ENCODE data around the gene CREB3L2.

CREB3L2 gene

GRCh38 chr7:137956591-137956990, 45.3 kb downstream of the CREB3L2 start:
- no peak overlapping the region for H3K4me3 ChIP-seq (ENCODE audit: low read depth, low read length)
- TF ChIP-seq, protein P1, sequence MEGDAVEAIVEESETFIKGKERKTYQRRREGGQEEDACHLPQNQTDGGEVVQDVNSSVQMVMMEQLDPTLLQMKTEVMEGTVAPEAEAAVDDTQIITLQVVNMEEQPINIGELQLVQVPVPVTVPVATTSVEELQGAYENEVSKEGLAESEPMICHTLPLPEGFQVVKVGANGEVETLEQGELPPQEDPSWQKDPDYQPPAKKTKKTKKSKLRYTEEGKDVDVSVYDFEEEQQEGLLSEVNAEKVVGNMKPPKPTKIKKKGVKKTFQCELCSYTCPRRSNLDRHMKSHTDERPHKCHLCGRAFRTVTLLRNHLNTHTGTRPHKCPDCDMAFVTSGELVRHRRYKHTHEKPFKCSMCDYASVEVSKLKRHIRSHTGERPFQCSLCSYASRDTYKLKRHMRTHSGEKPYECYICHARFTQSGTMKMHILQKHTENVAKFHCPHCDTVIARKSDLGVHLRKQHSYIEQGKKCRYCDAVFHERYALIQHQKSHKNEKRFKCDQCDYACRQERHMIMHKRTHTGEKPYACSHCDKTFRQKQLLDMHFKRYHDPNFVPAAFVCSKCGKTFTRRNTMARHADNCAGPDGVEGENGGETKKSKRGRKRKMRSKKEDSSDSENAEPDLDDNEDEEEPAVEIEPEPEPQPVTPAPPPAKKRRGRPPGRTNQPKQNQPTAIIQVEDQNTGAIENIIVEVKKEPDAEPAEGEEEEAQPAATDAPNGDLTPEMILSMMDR (IDR thresholded peaks at IDR 0.05; ENCODE audit: low read depth, low read length, missing control alignments) = no peak
- in situ Hi-C loops (cut with HindIII; ENCODE audit: low sequenced_read_pairs) = no loop called here
- no peak for DNase-seq (ENCODE audit: low read depth)

DNA sequence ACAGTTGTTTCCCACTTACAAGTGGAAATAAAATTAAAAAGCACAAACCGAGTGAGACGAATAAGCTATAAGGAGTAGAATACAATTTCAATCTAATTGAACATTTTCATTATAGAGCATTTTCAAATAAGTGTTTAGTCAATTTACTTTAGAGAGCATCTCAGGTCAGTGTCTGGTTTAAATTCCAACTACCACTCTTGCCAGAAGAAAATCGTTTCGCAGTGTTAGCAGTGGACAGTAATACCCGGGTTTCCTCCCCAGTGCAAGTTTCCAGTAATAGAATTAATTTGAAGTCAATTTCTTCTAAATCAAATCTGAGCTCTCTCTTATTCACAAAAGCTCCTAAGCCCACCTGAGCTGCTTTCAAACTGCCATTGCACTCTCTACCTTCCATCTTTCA, 45.7 kb downstream of the CREB3L2 start:
- in situ Hi-C loops (cut with HindIII; ENCODE audit: low sequenced_read_pairs) = no loop called here
- TF ChIP-seq, protein P1 (IDR thresholded peaks at IDR 0.05; ENCODE audit: low read depth, low read length, missing control alignments) = no peak
- DNase-seq (ENCODE audit: low read depth) = no peak
- no peak overlapping the region for H3K4me3 ChIP-seq (ENCODE audit: low read depth, low read length)

DNA sequence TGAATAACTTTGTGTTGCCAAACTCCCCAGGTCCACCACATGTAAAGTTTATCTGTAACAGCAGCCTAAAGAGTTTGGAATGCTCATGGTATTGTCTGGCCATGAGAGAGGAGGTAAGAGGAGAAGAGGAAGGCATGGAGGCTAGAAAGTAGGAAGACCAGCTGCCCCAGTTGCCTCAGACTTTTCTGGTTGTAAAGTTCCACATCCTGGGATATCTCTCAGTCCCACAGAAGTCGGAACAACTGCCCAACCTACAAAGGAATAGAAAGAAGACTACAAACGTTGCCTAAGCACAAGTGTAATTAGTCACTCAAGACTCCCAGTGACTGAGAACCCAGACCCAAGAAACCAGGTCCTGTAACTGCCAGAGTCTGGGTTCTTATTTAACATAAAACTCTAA, 47.3 kb downstream of the CREB3L2 start:
- in situ Hi-C loops (cut with HindIII; ENCODE audit: low sequenced_read_pairs) = no loop called here
- no peak overlapping the region for H3K4me3 ChIP-seq (ENCODE audit: low read depth, low read length)
- DNase-seq (ENCODE audit: low read depth) = no peak
- TF ChIP-seq, protein P1 (IDR thresholded peaks at IDR 0.05; ENCODE audit: low read depth, low read length, missing control alignments) = no peak

DNA sequence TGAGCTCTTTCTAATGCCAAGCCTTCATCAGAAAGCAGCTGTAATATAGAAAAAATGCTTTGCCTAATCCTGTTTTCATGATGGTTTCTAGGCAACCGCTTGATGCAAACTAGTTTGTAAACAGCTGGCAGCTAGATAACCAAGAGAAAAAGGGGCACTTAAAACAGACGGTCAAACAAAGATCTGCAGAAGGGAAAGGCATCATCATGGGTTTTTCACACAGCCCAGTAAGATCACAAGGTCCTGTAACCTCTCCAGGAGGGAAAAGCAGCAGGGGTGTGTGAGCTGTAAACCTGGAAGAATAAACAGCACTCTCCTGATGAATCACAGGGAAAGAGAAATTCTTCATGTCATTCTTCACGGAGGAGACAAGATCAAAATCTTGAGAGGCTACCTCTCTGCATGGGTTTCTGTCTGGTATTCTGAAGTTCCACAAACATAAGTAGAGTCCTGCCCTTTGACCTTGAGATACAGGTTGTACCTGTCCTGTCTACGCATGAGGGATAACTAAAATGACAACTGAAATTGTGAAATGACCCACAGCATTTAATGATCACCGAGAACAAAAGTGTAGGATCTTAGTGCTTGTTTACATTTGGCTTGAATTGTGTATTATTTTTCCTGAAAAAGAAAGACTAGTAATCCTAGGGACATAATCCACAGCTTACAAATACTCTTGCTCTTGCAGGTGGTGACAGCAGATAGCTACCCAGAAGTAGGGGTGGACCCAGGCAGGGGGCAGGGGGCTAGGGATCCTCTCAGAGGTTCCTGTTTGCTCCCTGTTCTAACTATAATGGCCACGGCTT, 48.0 kb downstream of the CREB3L2 start:
- DNase-seq (ENCODE audit: low read depth) = peak; percentile 75
- TF ChIP-seq, protein P1 (IDR thresholded peaks at IDR 0.05; ENCODE audit: low read depth, low read length, missing control alignments) = no peak
- no peak overlapping the region for H3K4me3 ChIP-seq (ENCODE audit: low read depth, low read length)
- in situ Hi-C loops (cut with HindIII; ENCODE audit: low sequenced_read_pairs) = no loop called here

DNA sequence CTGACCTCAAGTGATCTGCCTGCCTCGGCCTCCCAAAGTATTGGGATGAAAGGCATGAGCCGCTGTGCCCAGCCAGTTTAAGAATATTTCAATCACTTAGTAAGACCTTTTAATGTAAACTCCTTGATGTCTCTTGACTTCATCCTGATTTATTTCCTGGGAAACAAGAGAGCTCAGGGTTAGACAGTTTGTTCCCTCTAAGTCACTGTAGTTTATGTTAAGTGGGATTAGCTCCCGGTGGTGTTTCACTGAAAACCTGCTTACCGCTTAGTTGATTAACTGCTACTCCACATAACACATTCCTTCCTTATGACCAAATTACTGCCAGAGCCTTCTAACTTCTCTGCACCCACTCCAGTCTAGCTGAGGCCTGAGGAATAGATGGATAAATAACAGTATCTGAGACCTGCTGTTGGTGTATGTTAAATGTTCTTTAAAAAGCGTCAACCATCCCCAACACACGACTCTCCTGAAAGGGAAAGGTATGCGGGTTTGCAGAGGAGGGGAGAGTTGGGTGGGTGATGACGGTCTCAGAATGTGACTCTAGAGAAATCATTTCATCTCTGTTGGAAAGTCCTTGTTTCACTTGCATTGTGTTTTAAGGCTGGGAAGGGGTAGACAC, 48.7 kb downstream of the CREB3L2 start:
- in situ Hi-C loops (cut with HindIII; ENCODE audit: low sequenced_read_pairs) = no loop called here
- peak; percentile 68 for DNase-seq (ENCODE audit: low read depth)
- TF ChIP-seq, protein P1 (IDR thresholded peaks at IDR 0.05; ENCODE audit: low read depth, low read length, missing control alignments) = no peak
- H3K4me3 ChIP-seq (ENCODE audit: low read depth, low read length) = no peak overlapping the region

GRCh38 chr7:137952426-137952805, 49.5 kb downstream of the CREB3L2 start:
- TF ChIP-seq, protein P1 (IDR thresholded peaks at IDR 0.05; ENCODE audit: low read depth, low read length, missing control alignments) = no peak
- DNase-seq (ENCODE audit: low read depth) = no peak
- in situ Hi-C loops (cut with HindIII; ENCODE audit: low sequenced_read_pairs) = no loop called here
- H3K4me3 ChIP-seq (ENCODE audit: low read depth, low read length) = no peak overlapping the region
